WERI-Rb-1 (cell line): ENCODE results near the gene IL17RD.

Experiments
- DNase-seq: peaks from one replicate; pipeline ENCODE4 v3.0.0-alpha.2; 2020
- H3K27ac ChIP-seq: fragments of 250-450 bp; sonication (Bioruptor Pico); 2 replicates; pipeline ENCODE4 v1.5.1; 2020; ENCODE audit warnings: mild to moderate bottlenecking, moderate library complexity
- H3K27me3 ChIP-seq: fragments of 250-450 bp; sonication (Bioruptor Pico); 2 replicates; pipeline ENCODE4 v1.5.1; 2021; ENCODE audit warnings: mild to moderate bottlenecking, low read depth, moderate library complexity; ENCODE audit not compliant: insufficient read depth, severe bottlenecking
- H3K36me3 ChIP-seq: fragments of 250-450 bp; sonication (Bioruptor Pico); 2 replicates; pipeline ENCODE4 v1.5.1; 2020; ENCODE audit warnings: mild to moderate bottlenecking, moderate library complexity
- H3K4me3 ChIP-seq: 2 replicates; pipeline ENCODE4 v1.5.1; 2011; ENCODE audit warnings: low read depth, mild to moderate bottlenecking, control low read depth, low read length
- H3K9me3 ChIP-seq: fragments of 250-450 bp; sonication (Bioruptor Pico); 2 replicates; pipeline ENCODE4 v1.5.1; 2021; ENCODE audit warnings: mild to moderate bottlenecking, moderate library complexity; ENCODE audit not compliant: severe bottlenecking
- TF ChIP-seq, protein P1 (sequence below): IDR thresholded peaks from 2 replicates; pipeline ENCODE4 v1.5.1; 2011; ENCODE audit warnings: low read depth, mild to moderate bottlenecking, control low read depth, inconsistent platforms, low read length

The IL17RD gene

DNA sequence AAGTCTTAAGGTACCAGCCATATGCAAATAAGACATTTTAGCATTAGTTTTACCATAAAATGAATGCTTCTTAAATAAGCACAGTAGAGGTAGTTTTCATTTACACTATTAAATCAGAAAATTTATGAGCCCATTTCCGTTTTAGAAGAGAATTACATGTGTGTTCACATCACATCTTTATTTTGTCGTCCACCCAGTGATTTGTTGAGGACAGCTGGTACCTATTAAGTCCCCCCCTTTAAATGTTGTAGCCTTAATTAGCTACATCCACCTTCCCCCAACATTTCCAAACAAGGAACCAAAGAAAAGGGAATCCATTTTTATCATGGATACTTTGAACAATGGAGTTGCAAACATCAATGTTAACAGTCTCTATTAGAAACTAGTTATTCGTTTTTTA, 6.8 kb downstream of the IL17RD start:
- Histone ChIP-seq H3K9me3 (no peaks in the 10 kb centered on the region), H3K27ac (no peak overlapping the region), H3K4me3 (no peak overlapping the region), H3K27me3 (no peaks in the 10 kb centered on the region), H3K36me3 (no peaks in the 10 kb centered on the region)
- TF ChIP-seq, protein P1, sequence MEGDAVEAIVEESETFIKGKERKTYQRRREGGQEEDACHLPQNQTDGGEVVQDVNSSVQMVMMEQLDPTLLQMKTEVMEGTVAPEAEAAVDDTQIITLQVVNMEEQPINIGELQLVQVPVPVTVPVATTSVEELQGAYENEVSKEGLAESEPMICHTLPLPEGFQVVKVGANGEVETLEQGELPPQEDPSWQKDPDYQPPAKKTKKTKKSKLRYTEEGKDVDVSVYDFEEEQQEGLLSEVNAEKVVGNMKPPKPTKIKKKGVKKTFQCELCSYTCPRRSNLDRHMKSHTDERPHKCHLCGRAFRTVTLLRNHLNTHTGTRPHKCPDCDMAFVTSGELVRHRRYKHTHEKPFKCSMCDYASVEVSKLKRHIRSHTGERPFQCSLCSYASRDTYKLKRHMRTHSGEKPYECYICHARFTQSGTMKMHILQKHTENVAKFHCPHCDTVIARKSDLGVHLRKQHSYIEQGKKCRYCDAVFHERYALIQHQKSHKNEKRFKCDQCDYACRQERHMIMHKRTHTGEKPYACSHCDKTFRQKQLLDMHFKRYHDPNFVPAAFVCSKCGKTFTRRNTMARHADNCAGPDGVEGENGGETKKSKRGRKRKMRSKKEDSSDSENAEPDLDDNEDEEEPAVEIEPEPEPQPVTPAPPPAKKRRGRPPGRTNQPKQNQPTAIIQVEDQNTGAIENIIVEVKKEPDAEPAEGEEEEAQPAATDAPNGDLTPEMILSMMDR, result no peak
- no peak for DNase-seq

DNA sequence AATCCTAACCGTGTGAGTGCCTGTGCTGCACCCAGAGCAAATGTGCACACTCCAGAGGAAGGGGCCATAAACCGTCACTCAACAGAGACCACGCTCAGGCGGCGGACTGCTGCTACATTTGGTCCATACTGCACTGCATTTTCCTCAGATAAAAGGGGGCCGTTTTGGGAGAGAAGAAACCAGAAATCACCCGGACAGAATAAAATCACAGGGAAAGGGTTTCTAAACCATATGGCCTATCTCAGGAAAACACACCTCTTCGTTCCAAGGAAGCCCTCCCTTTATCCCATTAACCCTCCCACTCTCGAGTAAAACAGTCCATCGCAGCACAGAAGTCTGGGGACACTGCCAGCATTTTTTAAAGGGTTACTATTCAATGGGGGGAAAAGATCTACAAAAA, 7.6 kb downstream of the IL17RD start:
- Histone ChIP-seq H3K4me3 (no peak overlapping the region), H3K36me3 (no peaks in the 10 kb centered on the region), H3K27me3 (no peaks in the 10 kb centered on the region), H3K9me3 (no peaks in the 10 kb centered on the region), H3K27ac (no peak overlapping the region)
- no peak for DNase-seq
- TF ChIP-seq, protein P1, result no peak

DNA sequence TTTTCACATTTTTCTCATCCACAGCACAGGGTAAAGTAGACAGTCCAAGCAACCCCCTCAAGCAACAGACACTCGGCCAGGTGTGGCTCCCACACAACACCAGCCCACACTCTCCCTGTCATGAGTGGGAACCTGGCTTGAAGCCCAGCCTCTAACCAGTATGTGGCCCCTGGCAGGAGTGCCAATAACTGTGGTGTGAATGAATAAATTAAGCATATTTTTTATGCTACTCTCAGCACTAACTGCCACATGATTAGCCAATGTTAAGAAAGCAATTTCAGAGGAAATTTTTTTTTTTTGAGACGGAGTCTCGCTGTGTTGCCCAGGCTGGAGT, 9.9 kb downstream of the IL17RD start:
- H3K9me3 ChIP-seq, result no peaks in the 10 kb centered on the region
- TF ChIP-seq, protein P1, result no peak
- H3K27ac ChIP-seq, result no peak overlapping the region
- no peaks in the 10 kb centered on the region for H3K36me3 ChIP-seq
- H3K27me3 ChIP-seq, result no peaks in the 10 kb centered on the region
- H3K4me3 ChIP-seq, result no peak overlapping the region
- no peak for DNase-seq

DNA sequence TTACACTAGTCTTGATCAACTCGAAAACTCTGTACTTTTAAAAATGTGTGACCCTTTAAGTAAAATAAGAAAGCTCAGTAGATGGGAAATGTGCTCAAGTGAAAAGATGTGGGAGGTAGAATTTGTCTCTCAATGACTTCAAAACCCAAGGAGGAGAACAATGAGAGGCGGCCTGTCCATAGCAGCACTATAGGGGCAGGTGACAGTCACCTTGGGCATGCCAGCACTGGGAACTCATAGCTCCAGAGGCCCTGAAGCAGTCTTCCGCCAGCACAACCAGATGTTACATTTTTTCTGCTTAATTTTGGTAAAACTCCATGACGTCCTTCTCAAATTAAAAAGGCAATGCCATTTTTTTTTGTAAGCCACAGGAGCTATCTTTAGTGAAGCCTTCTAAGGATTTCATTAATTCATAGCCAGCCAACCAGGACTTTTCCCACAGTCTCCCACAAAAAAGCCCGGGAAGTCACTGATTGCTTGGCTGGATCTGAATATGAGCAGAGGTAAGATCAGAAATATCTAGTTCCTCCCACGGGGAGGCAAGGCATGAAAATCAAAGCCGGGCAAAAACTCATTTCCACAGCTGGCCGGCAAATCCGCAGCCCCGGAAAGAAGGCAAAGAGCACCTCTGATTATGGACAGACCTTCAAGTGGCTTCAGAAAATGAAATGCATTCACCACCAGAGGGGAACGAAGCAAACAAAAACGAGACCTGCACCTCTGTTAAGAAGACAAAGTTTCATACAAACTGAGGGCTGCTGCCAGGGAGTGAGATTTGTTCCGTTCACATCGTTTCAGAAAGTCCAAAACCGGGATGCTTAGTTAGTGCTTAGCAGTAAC, 10.5 kb downstream of the IL17RD start:
- no peak overlapping the region for H3K27ac ChIP-seq
- H3K36me3 ChIP-seq, result no peaks in the 10 kb centered on the region
- H3K9me3 ChIP-seq, result no peaks in the 10 kb centered on the region
- H3K27me3 ChIP-seq, result no peaks in the 10 kb centered on the region
- TF ChIP-seq, protein P1, result no peak
- H3K4me3 ChIP-seq, result no peak overlapping the region
- DNase-seq, result no peak

DNA sequence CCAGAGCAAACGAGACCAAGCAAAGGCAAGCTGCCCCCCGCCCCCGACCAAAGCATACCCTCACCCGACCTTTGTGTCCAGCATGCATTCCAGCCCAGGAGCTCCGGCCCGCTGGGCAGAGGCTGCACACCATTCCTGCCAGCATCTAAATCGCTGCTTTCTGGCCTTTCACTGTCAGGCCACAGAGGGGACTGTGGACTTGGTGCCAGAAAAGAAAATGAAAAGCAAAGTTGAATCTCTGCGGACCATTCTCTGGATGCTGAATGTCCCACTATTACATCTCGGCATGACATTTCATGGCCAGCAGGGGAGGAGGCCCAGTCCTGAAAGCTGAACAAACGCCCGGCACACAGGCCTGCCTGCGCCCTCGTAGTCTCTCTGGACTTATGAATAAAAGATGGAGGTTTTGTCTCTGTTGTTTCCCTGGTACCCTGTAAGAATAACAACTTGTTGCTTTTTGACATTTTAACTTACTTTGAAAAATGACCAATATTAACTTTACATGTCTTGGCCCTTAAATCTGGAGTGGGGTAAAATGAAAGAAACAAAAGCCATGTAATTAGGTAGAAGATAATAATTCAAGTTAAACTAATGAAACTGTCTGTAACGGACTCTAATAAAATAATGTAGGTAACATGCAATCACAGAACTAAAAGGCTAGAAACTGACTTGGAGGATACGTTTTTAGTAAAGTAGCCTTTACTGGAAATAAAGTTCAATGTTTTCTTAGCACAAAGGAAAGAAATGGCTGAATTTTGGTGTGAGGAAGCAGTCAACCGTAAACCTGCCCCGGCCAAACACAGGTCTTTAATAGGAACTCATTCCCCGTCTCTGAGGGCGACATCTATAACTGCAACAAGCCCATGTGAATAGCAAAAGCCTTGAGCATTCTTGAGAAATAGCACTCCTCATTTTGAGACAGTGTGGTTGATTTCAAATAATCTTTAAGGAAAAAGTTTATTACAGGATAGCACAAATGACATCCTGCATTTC, 12.7 kb downstream of the IL17RD start:
- TF ChIP-seq, protein P1, result no peak
- Histone ChIP-seq H3K27me3 (no peaks in the 10 kb centered on the region), H3K27ac (no peak overlapping the region), H3K4me3 (no peak overlapping the region), H3K9me3 (no peaks in the 10 kb centered on the region), H3K36me3 (no peaks in the 10 kb centered on the region)
- DNase-seq, result no peak
